HepG2 (cell line): ENCODE data around the gene GSC. TPM values are rescaled to one million over a fixed set of nuclear protein-coding genes. Genes with fewer than 3 reads are reported as not detected.

ENCODE experiments used
- ATAC-seq: fragments of 200-7000 bp; cut with Tn5 transposase; 3 replicates; pipeline ENCODE4 v1.9.1; 2020; ENCODE audit warnings: mild to moderate bottlenecking, moderate library complexity
- BruUV-seq: library from RNA; stranded (reverse); fragments of 400-500 nt; replicated peaks from 2 replicates; lab custom pipeline; 2021; lab: Mats Ljungman, UMichigan
- CTCF ChIA-PET: fragments of 300-600 bp; formaldehyde crosslinking; extraction: SDS; loops from one replicate; lab custom pipeline; 2021; ENCODE audit warnings: low total read pairs, inconsistent platforms, low intra/inter-chr PET ratio; lab: Yijun Ruan, JAX
- POLR2A ChIA-PET: fragments of 350-600 bp; sonication (Branson Sonifier 250); formaldehyde crosslinking; loops from one replicate; lab custom pipeline; 2020; ENCODE audit warnings: antibody characterized with exemption, inconsistent platforms; lab: Yijun Ruan, JAX
- DNase-seq: peaks from one replicate; pipeline ENCODE4 v3.0.0-alpha.2; 2015; ENCODE audit warnings: low spot score
- FAIRE-seq: peaks from 3 replicates; lab custom pipeline; 2011; peaks lifted over from hg19 to GRCh38; lab: Jason Lieb, UNC
- H2AFZ ChIP-seq: one replicate; pipeline ENCODE4 v1.6.1; 2011; ENCODE audit warnings: low read length, inconsistent platforms
- H3K27ac ChIP-seq: fragments of 300-600 bp; 3 replicates; pipeline ENCODE4 v1.8.0; 2011; ENCODE audit warnings: mixed run types, mild to moderate bottlenecking, mixed read lengths, low read length, inconsistent platforms; ENCODE audit not compliant: insufficient read depth; ENCODE audit errors: extremely low read length
- H3K27me3 ChIP-seq, 2 experiments: fragments of 200-600 bp in 1 of 2; 2 replicates in 1 of 2; 3 replicates in 1 of 2; pipeline versions ENCODE4 v1.6.0 to v1.8.0; 2011; ENCODE audit warnings: low read length in 2 of 2, mild to moderate bottlenecking in 2 of 2, moderate library complexity in 2 of 2, inconsistent platforms in 1 of 2; ENCODE audit not compliant: insufficient read depth in 2 of 2, control insufficient read depth in 1 of 2
- H3K36me3 ChIP-seq, 2 experiments: fragments of 200-600 bp in 1 of 2; replicated peaks in 1 of 2; 2 replicates in 1 of 2; 3 replicates in 1 of 2; pipeline versions ENCODE4 v1.5.1 to v1.8.0; 2011; ENCODE audit warnings: low read length in 2 of 2, inconsistent platforms in 1 of 2; ENCODE audit not compliant: insufficient read depth in 2 of 2, control insufficient read depth in 1 of 2
- H3K4me1 ChIP-seq: 2 replicates; pipeline ENCODE4 v1.5.1; 2012; ENCODE audit warnings: low read length, inconsistent platforms; ENCODE audit not compliant: insufficient read depth
- H3K4me2 ChIP-seq: 2 replicates; pipeline ENCODE4 v1.6.0; 2011; ENCODE audit warnings: low read depth, low read length, inconsistent platforms
- H3K4me3 ChIP-seq, 3 experiments: fragments of 200-600 bp in 1 of 3; sonication (generic), shearing (Covaris generic) in 1 of 3; replicated peaks in 1 of 3; 2 replicates each; pipeline ENCODE4 v1.5.1; 2011 to 2016; ENCODE audit warnings: low read length in 3 of 3, inconsistent platforms in 2 of 3, low read depth in 2 of 3, mild to moderate bottlenecking in 2 of 3, control low read depth in 1 of 3, mixed read lengths in 1 of 3; ENCODE audit not compliant: insufficient read depth in 1 of 3
- H3K79me2 ChIP-seq: one replicate; pipeline ENCODE4 v1.6.1; 2011; ENCODE audit warnings: low read length, inconsistent platforms; ENCODE audit not compliant: insufficient read depth
- H3K9ac ChIP-seq: 2 replicates; pipeline ENCODE4 v1.6.0; 2011; ENCODE audit warnings: mild to moderate bottlenecking, low read depth, low read length, inconsistent platforms; ENCODE audit not compliant: insufficient read depth
- H3K9me3 ChIP-seq: 2 replicates; pipeline ENCODE4 v1.5.1; 2012; ENCODE audit warnings: mild to moderate bottlenecking, low read length
- H4K20me1 ChIP-seq: 2 replicates; pipeline ENCODE4 v1.6.0; 2011; ENCODE audit warnings: inconsistent platforms, mild to moderate bottlenecking, low read length, moderate library complexity; ENCODE audit not compliant: insufficient read depth
- KDM3A ChIP-seq: IDR thresholded peaks from 2 replicates; pipeline ENCODE4 v1.6.1; 2018; ENCODE audit warnings: low read depth, missing compliant biosample characterization
- MXD4 ChIP-seq: IDR thresholded peaks from 2 replicates; pipeline ENCODE4 v1.6.1; 2016; ENCODE audit warnings: mild to moderate bottlenecking, missing biosample characterization, missing genetic modification reagents
- NCOA1 ChIP-seq: sonication (generic); formaldehyde crosslinking; IDR thresholded peaks from 2 replicates; pipeline ENCODE4 v1.9.0; 2021; ENCODE audit warnings: missing genetic modification reagents
- PBX2 ChIP-seq: IDR thresholded peaks from 2 replicates; pipeline ENCODE4 v1.6.1; 2016; ENCODE audit warnings: control low read depth
- RBFOX2 ChIP-seq: fragments of 200-400 bp; formaldehyde crosslinking; IDR thresholded peaks from 2 replicates; pipeline ENCODE4 v1.6.1; 2017; ENCODE audit warnings: low read depth, mild to moderate bottlenecking, low read length
- SIX4 ChIP-seq: sonication (generic); formaldehyde crosslinking; IDR thresholded peaks from 2 replicates; pipeline ENCODE4 v1.4.0; 2020; ENCODE audit warnings: missing genetic modification reagents
- SOX13 ChIP-seq, 3 experiments: fragments of 450-650 bp in 1 of 3; sonication (generic) in 1 of 3; formaldehyde crosslinking in 1 of 3; IDR thresholded peaks in 2 of 3; conservative IDR thresholded peaks in 1 of 3; 2 replicates each; pipeline versions ENCODE4 v1.5.0 to v1.6.1; 2016 to 2020; ENCODE audit warnings: antibody characterized with exemption in 1 of 3, mild to moderate bottlenecking in 1 of 3, missing compliant biosample characterization in 1 of 3, missing genetic modification reagents in 1 of 3, moderate library complexity in 1 of 3
- SRSF4 ChIP-seq: fragments of 200-400 bp; formaldehyde crosslinking; IDR thresholded peaks from one replicate; pipeline ENCODE4 v1.6.1; 2018; ENCODE audit warnings: mild to moderate bottlenecking, low read depth, low read length, moderate library complexity; ENCODE audit not compliant: poor library complexity, severe bottlenecking
- STAG1 ChIP-seq: sonication (generic); formaldehyde crosslinking; IDR thresholded peaks from 2 replicates; pipeline ENCODE4 v1.4.0; 2020; ENCODE audit warnings: missing genetic modification reagents
- TBX2 ChIP-seq: sonication (generic); formaldehyde crosslinking; IDR thresholded peaks from 2 replicates; pipeline ENCODE4 v1.5.0; 2020; ENCODE audit warnings: missing genetic modification reagents, mild to moderate bottlenecking, borderline replicate concordance
- ZBTB39 ChIP-seq: sonication (generic); formaldehyde crosslinking; IDR thresholded peaks from 2 replicates; pipeline ENCODE4 v1.5.0; 2020; ENCODE audit warnings: missing genetic modification reagents
- ZNF281 ChIP-seq: sonication (generic); formaldehyde crosslinking; IDR thresholded peaks from 2 replicates; pipeline ENCODE4 v1.4.0; 2020; ENCODE audit warnings: missing genetic modification reagents, borderline replicate concordance
- ZNF382 ChIP-seq: sonication (generic); formaldehyde crosslinking; IDR thresholded peaks from 2 replicates; pipeline ENCODE4 v1.5.0; 2020; ENCODE audit warnings: missing genetic modification reagents, mild to moderate bottlenecking, borderline replicate concordance
- ZNF589 ChIP-seq: sonication (generic); formaldehyde crosslinking; conservative IDR thresholded peaks from 2 replicates; pipeline ENCODE4 v1.8.0; 2022; ENCODE audit warnings: mild to moderate bottlenecking, moderate library complexity, missing genetic modification reagents
- ZNF670 ChIP-seq: sonication (generic); formaldehyde crosslinking; IDR thresholded peaks from 2 replicates; pipeline ENCODE4 v1.8.0; 2022; ENCODE audit warnings: mild to moderate bottlenecking, missing genetic modification reagents, borderline replicate concordance
- ZNF83 ChIP-seq: sonication (generic); formaldehyde crosslinking; IDR thresholded peaks from 2 replicates; pipeline ENCODE4 v1.4.0; 2020; ENCODE audit warnings: missing genetic modification reagents, mild to moderate bottlenecking, borderline replicate concordance
- WGBS: methylation state at CpG from one replicate; pipeline ENCODE4 v1.1.6; 2017; ENCODE audit warnings: low lambda C conversion rate; 5-methylcytosine and 5-hydroxymethylcytosine counted together
- in situ Hi-C: cut with HindIII; loops from 2 replicates; pipeline ENCODE4 v1.10.0; 2017; ENCODE audit warnings: low pct_unique_long_range_greater_than_20kb; ENCODE audit not compliant: extremely low pct_ligation_motif_present
- intact Hi-C: fragments of 100-400 bp; cut with micrococcal nuclease; formaldehyde crosslinking; loops from one replicate; pipeline ENCODE4 v1.10.0; 2022; ENCODE audit not compliant: unreplicated experiment
- polyA plus RNA-seq, 8 experiments: library from polyadenylated mRNA; depleted of rRNA in 3 of 8; stranded (reverse) in 7 of 8; unstranded in 1 of 8; fragments of >200 nt; fragmentation: Illumina TruSeq in 4 of 8; extraction: Trizol in 4 of 8; gene quantifications; 2 replicates each; pipeline versions ENCODE4 v1.2.1 to v1.2.3, GENCODE V29; 2011 to 2016; ENCODE audit warnings: low read depth in 4 of 8, missing spikeins in 1 of 8, mixed read lengths in 1 of 8; ENCODE audit not compliant: insufficient read depth in 1 of 8
- total RNA-seq, 5 experiments: library from RNA; depleted of rRNA; stranded (reverse); fragments of >200 nt; fragmentation: Illumina TruSeq; extraction: Trizol; gene quantifications; 2 replicates each; pipeline ENCODE4 v1.2.3, GENCODE V29; 2016; ENCODE audit warnings: low read depth in 1 of 5
- TF ChIP-seq, protein P1 (sequence below): sonication (generic); formaldehyde crosslinking; conservative IDR thresholded peaks from 2 replicates; pipeline ENCODE4 v1.4.0; 2020; ENCODE audit warnings: missing genetic modification reagents

The GSC gene
- total and polyA plus RNA-seq, 2 of the 13 experiments (the other 11 are each of a cell fraction or from before 2014, with no cell fraction given), result not detected

DNA sequence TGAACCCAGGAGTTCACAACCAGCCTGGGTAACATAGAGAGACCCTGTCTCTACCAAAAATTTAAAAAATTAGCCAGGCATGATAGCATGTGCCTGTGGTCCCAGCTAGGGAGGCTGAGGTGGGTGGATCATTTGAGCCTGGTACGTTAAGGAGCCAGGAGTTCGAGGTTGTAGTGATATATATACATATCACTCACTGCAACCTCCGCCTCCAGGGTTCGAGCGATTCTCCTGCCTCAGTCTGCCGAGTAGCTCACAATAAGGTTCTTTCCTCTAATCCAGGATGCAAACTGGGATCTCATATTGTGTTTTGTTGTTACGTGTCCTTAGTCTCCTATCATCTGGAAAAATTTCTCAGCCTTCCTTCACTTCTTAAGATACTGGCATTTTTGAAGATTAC is 24.0 kb upstream of the GSC start (continued):
- TF ChIP-seq ZNF382 (no peak), ZBTB39 (CRISPR knock-in tag) (no peak), TBX2 (CRISPR knock-in tag) (no peak), SOX13 (IDR thresholded peaks at IDR 0.05) (no peak), SOX13 (CRISPR knock-in tag; conservative IDR thresholded peaks at IDR 0.05 in 1 of 2, IDR thresholded peaks at IDR 0.05 in 1 of 2) (no peak), MXD4 (CRISPR knock-in tag) (no peak)
- TF ChIP-seq, protein P1, sequence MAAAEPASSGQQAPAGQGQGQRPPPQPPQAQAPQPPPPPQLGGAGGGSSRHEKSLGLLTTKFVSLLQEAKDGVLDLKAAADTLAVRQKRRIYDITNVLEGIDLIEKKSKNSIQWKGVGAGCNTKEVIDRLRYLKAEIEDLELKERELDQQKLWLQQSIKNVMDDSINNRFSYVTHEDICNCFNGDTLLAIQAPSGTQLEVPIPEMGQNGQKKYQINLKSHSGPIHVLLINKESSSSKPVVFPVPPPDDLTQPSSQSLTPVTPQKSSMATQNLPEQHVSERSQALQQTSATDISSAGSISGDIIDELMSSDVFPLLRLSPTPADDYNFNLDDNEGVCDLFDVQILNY (CRISPR knock-in tag), result no peak

DNA sequence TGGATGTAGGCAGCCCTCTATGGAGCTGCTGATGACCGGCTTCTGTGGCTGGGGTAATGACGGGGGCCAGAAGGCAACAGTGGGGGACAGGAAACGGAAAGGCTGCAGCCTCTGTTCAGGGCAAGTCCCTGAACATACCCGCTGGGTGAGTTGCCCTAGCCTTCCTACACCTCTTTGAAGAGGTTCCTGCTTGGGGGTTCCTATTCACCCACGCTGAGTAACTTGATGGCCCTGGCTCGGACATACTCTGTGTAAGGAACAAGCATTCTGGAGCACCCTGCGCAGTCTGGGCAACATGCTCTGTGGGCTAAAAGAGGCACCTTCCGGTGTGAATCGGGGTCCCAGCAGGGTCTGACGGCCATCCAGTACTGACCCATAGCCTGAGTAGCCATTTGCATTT is 17.7 kb upstream of the GSC start:
- Histone ChIP-seq H4K20me1 (no peaks in the 10 kb centered on the region), H3K4me2 (no peak overlapping the region), H3K9me3 (no peaks in the 10 kb centered on the region), H3K36me3 (no peaks in the 10 kb centered on the region), H3K4me3 (no peak overlapping the region), H3K9ac (no peak overlapping the region), H3K4me1 (no peaks in the 10 kb centered on the region), H3K27ac (no peak overlapping the region), H3K27me3 (peaks cover 0 to 23% of the 10 kb centered on the region in 2 experiments; a peak in 4 of 5 replicates), H3K79me2 (no peaks in the 10 kb centered on the region), H2AFZ (no peak overlapping the region)
- BruUV-seq, result no TSS peak
- intact Hi-C loops (no loop called here), in situ Hi-C loops (no loop called here)
- ATAC-seq (no peak), FAIRE-seq (no peak), DNase-seq (no peak)
- 0% methylated on average over 2 of the region's 10 CpGs for WGBS
- ChIA-PET POLR2A (no interaction called here), CTCF (no interaction called here)
- TF ChIP-seq SIX4 (CRISPR knock-in tag) (no peak), SRSF4 (no peak), ZNF670 (no peak), ZNF83 (CRISPR knock-in tag) (no peak), STAG1 (CRISPR knock-in tag) (no peak), ZNF281 (no peak), KDM3A (CRISPR knock-in tag) (no peak), NCOA1 (CRISPR knock-in tag) (no peak), PBX2 (CRISPR knock-in tag) (no peak), ZNF589 (CRISPR knock-in tag) (no peak), RBFOX2 (no peak)
